Inferior parietal cortex (tissue), 1 donor: ENCODE results near the gene TBX1.
A peak's percentile ranks its signal among the peaks of the same experiment; 100 is the strongest.

Source experiments
- DNase-seq: peaks from one replicate; pipeline ENCODE4 v3.0.0-alpha.2; 2016; ENCODE audit errors: extremely low spot score

TBX1 gene

GRCh38 chr22:19811811-19812771 is 51.5 kb downstream of the TBX1 start:
- no peak for DNase-seq

GRCh38 chr22:19812910-19813309 is 52.3 kb downstream of the TBX1 start:
- no peak for DNase-seq

- DNase-seq = no peak
Measured at GRCh38 chr22:19814428-19814827, 53.9 kb downstream of the TBX1 start.

- peak; percentile 5 for DNase-seq
Measured at GRCh38 chr22:19815093-19815822, 54.7 kb downstream of the TBX1 start.

- no peak for DNase-seq
Measured at GRCh38 chr22:19815823-19816290, 55.3 kb downstream of the TBX1 start.

- no peak for DNase-seq
Measured at GRCh38 chr22:19816372-19817119, 56.0 kb downstream of the TBX1 start.
